Panc1 (cell line): ENCODE results near the gene COL26A1. TPM values are rescaled to one million over a fixed set of nuclear protein-coding genes. Genes with fewer than 3 reads are reported as not detected.

Experiments
- ATAC-seq: fragments of 200-7000 bp; cut with Tn5 transposase; 2 replicates; pipeline ENCODE4 v1.9.1; 2020; ENCODE audit warnings: mild to moderate bottlenecking, moderate library complexity
- BruUV-seq: library from RNA; stranded (reverse); fragments of 400-500 nt; replicated peaks from 2 replicates; lab custom pipeline; 2021; lab: Mats Ljungman, UMichigan
- CTCF ChIA-PET: fragments of 300-600 bp; sonication (Branson Sonifier 250); formaldehyde crosslinking; loops from one replicate; lab custom pipeline; 2022; ENCODE audit warnings: antibody characterized with exemption; lab: Charles Lee
- POLR2A ChIA-PET: fragments of 300-600 bp; sonication (Branson Sonifier 250); formaldehyde crosslinking; loops from one replicate; lab custom pipeline; 2022; ENCODE audit warnings: antibody characterized with exemption; lab: Charles Lee
- DNase-seq: peaks from one replicate; pipeline ENCODE4 v3.0.0-alpha.2; 2010; ENCODE audit warnings: low read depth, low spot score
- H3K27ac ChIP-seq: 2 replicates; pipeline ENCODE4 v1.5.1; 2011; ENCODE audit warnings: mild to moderate bottlenecking, low read length, inconsistent platforms
- H3K27me3 ChIP-seq: fragments of 200-500 bp; sonication (Bioruptor generic); 2 replicates; pipeline ENCODE4 v1.6.0; 2014; ENCODE audit warnings: low read length, inconsistent platforms; ENCODE audit not compliant: control insufficient read depth, insufficient read depth
- H3K36me3 ChIP-seq: fragments of 200-500 bp; sonication (Bioruptor generic); 2 replicates; pipeline ENCODE4 v1.5.1; 2014; ENCODE audit warnings: inconsistent platforms, mild to moderate bottlenecking, low read length, moderate library complexity; ENCODE audit not compliant: control insufficient read depth, insufficient read depth
- H3K4me1 ChIP-seq: 2 replicates; pipeline ENCODE4 v1.5.1; 2011; ENCODE audit warnings: inconsistent platforms, mild to moderate bottlenecking, low read length, moderate library complexity; ENCODE audit not compliant: control insufficient read depth, insufficient read depth
- H3K4me3 ChIP-seq, 2 experiments: 2 replicates each; pipeline ENCODE4 v1.5.1; 2011 to 2012; ENCODE audit warnings: low read depth in 2 of 2, low read length in 2 of 2, mild to moderate bottlenecking in 2 of 2, inconsistent platforms in 1 of 2, moderate library complexity in 1 of 2
- H3K9me3 ChIP-seq: fragments of 200-500 bp; sonication (Bioruptor generic); 2 replicates; pipeline ENCODE4 v1.5.1; 2014; ENCODE audit warnings: low read depth, mild to moderate bottlenecking, inconsistent platforms, low read length, moderate library complexity; ENCODE audit not compliant: control insufficient read depth, insufficient read depth
- POLR2AphosphoS5 ChIP-seq: IDR thresholded peaks from 2 replicates; pipeline ENCODE4 v1.6.1; 2012; ENCODE audit warnings: mild to moderate bottlenecking, low read depth, low read length, moderate library complexity
- SIN3A ChIP-seq: IDR thresholded peaks from 2 replicates; pipeline ENCODE4 v1.6.1; 2012; ENCODE audit warnings: low read depth, mild to moderate bottlenecking, low read length, moderate library complexity, borderline replicate concordance; ENCODE audit not compliant: insufficient read depth
- TCF7L2 ChIP-seq: IDR thresholded peaks from 2 replicates; pipeline ENCODE4 v1.6.1; 2011; ENCODE audit warnings: mild to moderate bottlenecking, low read depth, low read length, inconsistent platforms
- in situ Hi-C: cut with HindIII; loops from 2 replicates; pipeline ENCODE4 v1.10.0; 2016; ENCODE audit warnings: low sequenced_read_pairs, low pct_unique_long_range_greater_than_20kb
- intact Hi-C: fragments of 100-400 bp; cut with micrococcal nuclease; formaldehyde crosslinking; loops from one replicate; pipeline ENCODE4 v1.10.0; 2022; ENCODE audit not compliant: unreplicated experiment
- total RNA-seq: library from RNA; stranded (reverse); gene quantifications from one replicate; pipeline ENCODE4 v1.2.1, GENCODE V29; 2021; ENCODE audit not compliant: unreplicated experiment
- TF ChIP-seq, protein P1 (sequence below): fragments of 450-650 bp; IDR thresholded peaks from 2 replicates; pipeline ENCODE4 v1.5.1; 2017; ENCODE audit warnings: mild to moderate bottlenecking
- TF ChIP-seq, protein P2 (sequence below), 2 experiments: IDR thresholded peaks; 2 replicates each; pipeline ENCODE4 v1.6.1; 2011 to 2012; ENCODE audit warnings: low read depth in 2 of 2, control low read depth in 1 of 2, low read length in 1 of 2, mild to moderate bottlenecking in 1 of 2, moderate library complexity in 1 of 2; ENCODE audit not compliant: insufficient read depth in 1 of 2

The COL26A1 gene
- total RNA-seq, 1 experiment from 2014 or later: 25.8 TPM

DNA sequence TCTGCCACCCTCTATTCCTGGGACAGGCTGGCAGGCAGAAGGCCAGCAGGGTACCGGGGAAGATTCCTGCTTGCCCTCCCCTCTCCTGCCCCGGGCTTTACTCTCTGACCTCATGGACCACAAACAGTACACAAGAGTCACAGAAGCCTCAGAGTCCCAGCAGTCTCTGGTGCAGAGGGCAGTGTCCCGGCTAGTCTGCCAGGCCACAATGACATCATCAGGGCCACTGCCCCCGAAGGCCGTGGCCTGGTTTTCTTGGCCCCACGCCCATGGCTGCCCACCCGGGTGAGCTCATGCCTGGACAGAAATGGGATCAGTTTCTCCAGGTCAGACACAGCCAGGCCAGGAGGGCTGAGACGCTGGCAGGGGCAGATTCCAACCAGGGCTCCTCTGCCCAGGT, 174.5 kb downstream of the COL26A1 start:
- Histone ChIP-seq H3K27me3 (no peaks in the 10 kb centered on the region), H3K4me3 (no peak overlapping the region), H3K9me3 (no peaks in the 10 kb centered on the region), H3K27ac (peak overlapping the region; percentile 69), H3K36me3 (no peaks in the 10 kb centered on the region), H3K4me1 (peaks cover 45% of the 10 kb centered on the region)
- in situ Hi-C loops: no loop called here
- ATAC-seq (peak; percentile 28), DNase-seq (no peak)
- TF ChIP-seq SIN3A (no peak), POLR2AphosphoS5 (no peak), TCF7L2 (no peak)
- TF ChIP-seq, protein P1, sequence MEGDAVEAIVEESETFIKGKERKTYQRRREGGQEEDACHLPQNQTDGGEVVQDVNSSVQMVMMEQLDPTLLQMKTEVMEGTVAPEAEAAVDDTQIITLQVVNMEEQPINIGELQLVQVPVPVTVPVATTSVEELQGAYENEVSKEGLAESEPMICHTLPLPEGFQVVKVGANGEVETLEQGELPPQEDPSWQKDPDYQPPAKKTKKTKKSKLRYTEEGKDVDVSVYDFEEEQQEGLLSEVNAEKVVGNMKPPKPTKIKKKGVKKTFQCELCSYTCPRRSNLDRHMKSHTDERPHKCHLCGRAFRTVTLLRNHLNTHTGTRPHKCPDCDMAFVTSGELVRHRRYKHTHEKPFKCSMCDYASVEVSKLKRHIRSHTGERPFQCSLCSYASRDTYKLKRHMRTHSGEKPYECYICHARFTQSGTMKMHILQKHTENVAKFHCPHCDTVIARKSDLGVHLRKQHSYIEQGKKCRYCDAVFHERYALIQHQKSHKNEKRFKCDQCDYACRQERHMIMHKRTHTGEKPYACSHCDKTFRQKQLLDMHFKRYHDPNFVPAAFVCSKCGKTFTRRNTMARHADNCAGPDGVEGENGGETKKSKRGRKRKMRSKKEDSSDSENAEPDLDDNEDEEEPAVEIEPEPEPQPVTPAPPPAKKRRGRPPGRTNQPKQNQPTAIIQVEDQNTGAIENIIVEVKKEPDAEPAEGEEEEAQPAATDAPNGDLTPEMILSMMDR: no peak
- TF ChIP-seq, protein P2, sequence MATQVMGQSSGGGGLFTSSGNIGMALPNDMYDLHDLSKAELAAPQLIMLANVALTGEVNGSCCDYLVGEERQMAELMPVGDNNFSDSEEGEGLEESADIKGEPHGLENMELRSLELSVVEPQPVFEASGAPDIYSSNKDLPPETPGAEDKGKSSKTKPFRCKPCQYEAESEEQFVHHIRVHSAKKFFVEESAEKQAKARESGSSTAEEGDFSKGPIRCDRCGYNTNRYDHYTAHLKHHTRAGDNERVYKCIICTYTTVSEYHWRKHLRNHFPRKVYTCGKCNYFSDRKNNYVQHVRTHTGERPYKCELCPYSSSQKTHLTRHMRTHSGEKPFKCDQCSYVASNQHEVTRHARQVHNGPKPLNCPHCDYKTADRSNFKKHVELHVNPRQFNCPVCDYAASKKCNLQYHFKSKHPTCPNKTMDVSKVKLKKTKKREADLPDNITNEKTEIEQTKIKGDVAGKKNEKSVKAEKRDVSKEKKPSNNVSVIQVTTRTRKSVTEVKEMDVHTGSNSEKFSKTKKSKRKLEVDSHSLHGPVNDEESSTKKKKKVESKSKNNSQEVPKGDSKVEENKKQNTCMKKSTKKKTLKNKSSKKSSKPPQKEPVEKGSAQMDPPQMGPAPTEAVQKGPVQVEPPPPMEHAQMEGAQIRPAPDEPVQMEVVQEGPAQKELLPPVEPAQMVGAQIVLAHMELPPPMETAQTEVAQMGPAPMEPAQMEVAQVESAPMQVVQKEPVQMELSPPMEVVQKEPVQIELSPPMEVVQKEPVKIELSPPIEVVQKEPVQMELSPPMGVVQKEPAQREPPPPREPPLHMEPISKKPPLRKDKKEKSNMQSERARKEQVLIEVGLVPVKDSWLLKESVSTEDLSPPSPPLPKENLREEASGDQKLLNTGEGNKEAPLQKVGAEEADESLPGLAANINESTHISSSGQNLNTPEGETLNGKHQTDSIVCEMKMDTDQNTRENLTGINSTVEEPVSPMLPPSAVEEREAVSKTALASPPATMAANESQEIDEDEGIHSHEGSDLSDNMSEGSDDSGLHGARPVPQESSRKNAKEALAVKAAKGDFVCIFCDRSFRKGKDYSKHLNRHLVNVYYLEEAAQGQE (IDR thresholded peaks at IDR 0.05; ENCODE audit: insufficient read depth in 1 of 2, low read depth in 2 of 2, low read length in 1 of 2): no peak
- BruUV-seq: no TSS peak
- CTCF ChIA-PET: interaction anchor here (0.5 to 1.1 kb wide), 3 partner anchors 23 to 867 kb away, joined by 3 to 8 read pairs (median 8); no protein-coding TSS in a partner anchor
- POLR2A ChIA-PET: no interaction called here
- intact Hi-C loops: no loop called here

DNA sequence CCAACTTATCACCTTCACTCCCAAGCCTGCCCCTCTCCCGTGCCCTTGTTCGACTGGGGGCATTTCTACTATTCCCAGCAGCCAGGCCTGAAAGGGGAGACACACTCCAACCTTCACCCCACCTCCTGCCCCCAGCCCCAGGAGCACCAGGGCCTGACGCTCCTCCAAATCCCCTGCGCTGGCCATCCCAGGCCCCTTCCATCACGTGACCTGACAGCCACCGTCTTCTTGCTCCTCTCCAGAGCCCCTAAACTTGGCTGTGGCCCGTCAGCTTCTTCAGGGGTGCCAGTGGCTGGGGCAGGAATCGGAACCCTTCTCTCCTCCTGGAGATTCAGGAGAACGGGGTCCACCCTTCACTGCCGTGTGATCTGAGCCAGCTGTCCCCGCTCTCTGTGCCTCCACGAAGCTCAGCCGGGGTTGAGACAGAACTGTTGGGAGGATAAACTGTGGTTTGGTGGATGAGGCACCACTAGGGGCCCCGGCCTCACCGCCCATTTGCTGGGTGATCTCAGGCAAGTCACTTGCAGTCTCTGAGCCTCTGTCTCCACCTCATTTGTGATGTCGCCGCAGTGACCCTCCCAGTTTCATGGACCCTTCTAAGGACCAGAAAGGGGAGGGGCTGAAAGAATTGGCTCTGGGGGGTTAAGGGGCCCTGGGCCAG, 175.4 kb downstream of the COL26A1 start:
- POLR2A ChIA-PET: no interaction called here
- H3K27me3 ChIP-seq: no peaks in the 10 kb centered on the region
- BruUV-seq: no TSS peak

More for the DNA sequence above, 175.4 kb downstream of the COL26A1 start:
- H3K9me3 ChIP-seq: no peaks in the 10 kb centered on the region
- H3K36me3 ChIP-seq: no peaks in the 10 kb centered on the region
- peaks cover 45% of the 10 kb centered on the region for H3K4me1 ChIP-seq
- intact Hi-C loops (no loop called here), in situ Hi-C loops (no loop called here)
- CTCF ChIA-PET: interaction anchor here (0.6 kb wide), 1 partner anchor 351 kb away, joined by 4 read pairs; no protein-coding TSS in a partner anchor
- TF ChIP-seq, protein P2 (IDR thresholded peaks at IDR 0.05; ENCODE audit: insufficient read depth in 1 of 2, low read depth in 2 of 2, low read length in 1 of 2): no peak
- no peak for TF ChIP-seq TCF7L2
- TF ChIP-seq POLR2AphosphoS5: no peak
- no peak for TF ChIP-seq SIN3A
- TF ChIP-seq, protein P1: no peak
- ATAC-seq: no peak
- H3K27ac ChIP-seq: peak overlapping the region; percentile 18; the same call in 1 of the 2 replicates
- H3K4me3 ChIP-seq: no peak overlapping the region
- no peak for DNase-seq
